OCI-LY3 (cell line): Measurements from ENCODE around the gene IFITM1.

ENCODE experiments used
- CTCF ChIP-seq: fragments of 200-600, 300-600 bp; sonication (generic); IDR thresholded peaks from 2 replicates; pipeline ENCODE4 v1.5.1; 2014; ENCODE audit warnings: antibody characterized with exemption, low read length, low read depth
- EZH2phosphoT487 ChIP-seq: fragments of 200-600 bp; shearing (Covaris generic); IDR thresholded peaks from 2 replicates; pipeline ENCODE4 v1.6.1; 2018; ENCODE audit warnings: antibody characterized with exemption, mixed run types, low read depth

DNA sequence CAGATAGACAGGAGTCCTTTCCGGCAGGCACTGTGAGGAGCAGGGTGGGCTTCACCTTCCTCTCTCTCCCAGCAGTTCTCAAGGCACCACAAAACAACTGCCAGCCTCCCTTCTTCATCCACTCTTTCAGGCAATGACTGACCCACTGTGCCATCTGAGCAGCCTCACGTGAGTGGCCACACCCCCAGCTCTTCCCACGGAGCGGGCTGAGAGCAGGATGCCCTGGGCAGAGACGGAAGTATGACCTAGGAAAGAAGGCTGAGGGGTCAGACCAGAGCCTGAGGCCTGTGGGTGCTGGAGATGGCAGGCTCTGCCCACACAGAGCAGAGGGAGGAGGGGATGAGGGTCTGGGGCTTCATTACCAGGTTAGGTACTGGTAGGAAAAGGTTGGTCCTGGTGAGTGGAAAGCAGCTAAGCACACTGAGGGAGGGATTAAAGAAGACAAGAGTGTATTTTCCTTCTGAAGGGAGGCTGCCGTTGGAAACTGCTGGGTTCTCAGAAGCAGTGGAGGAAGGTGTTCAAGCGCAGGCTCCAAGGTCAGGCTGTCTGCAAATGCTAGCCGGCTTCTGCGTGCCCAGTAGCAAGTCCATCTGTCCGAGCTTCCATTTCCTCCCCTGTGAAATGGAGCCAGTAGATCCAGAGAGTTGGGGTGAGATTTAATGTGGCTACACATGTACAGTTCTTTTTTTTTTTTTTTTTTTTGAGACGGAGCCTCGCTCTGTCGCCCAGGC lies 31.0 kb upstream of the IFITM1 start:
- TF ChIP-seq CTCF (no peak), EZH2phosphoT487 (no peak)
